Thymus (tissue), 14 donors: ENCODE results near the gene PRB4. TPM values are rescaled to one million over a fixed set of nuclear protein-coding genes. Genes with fewer than 3 reads are reported as not detected.
"Not testable (repeated sequence)": the region's sequence is repeated elsewhere in the genome, so short reads cannot be mapped to it uniquely, and the experiment has no call there.

Experiments
- DNase-seq, 9 donors: peaks; one replicate each; pipeline ENCODE4 v3.0.0-alpha.2; 2013; ENCODE audit warnings: low spot score in 9 of 9, low read depth in 6 of 9, missing footprints in 1 of 9
- H3K27ac ChIP-seq, 2 donors: one replicate each; pipeline ENCODE4 v1.5.1; 2013; ENCODE audit warnings: control low read depth in 1 of 2, low read depth in 1 of 2, low read length in 1 of 2, mild to moderate bottlenecking in 1 of 2, moderate library complexity in 1 of 2
- H3K27me3 ChIP-seq, 2 donors: one replicate each; pipeline ENCODE4 v1.5.1; 2013; ENCODE audit warnings: low read length in 1 of 2; ENCODE audit not compliant: control insufficient read depth in 2 of 2, insufficient read depth in 1 of 2
- H3K36me3 ChIP-seq, 2 donors: one replicate each; pipeline ENCODE4 v1.5.1; 2013; ENCODE audit warnings: low read length in 1 of 2, mild to moderate bottlenecking in 1 of 2, moderate library complexity in 1 of 2; ENCODE audit not compliant: control insufficient read depth in 2 of 2, insufficient read depth in 2 of 2
- H3K4me1 ChIP-seq, 2 donors: one replicate each; pipeline ENCODE4 v1.5.1; 2013; ENCODE audit warnings: low read length in 2 of 2; ENCODE audit not compliant: control insufficient read depth in 2 of 2, insufficient read depth in 2 of 2
- H3K4me3 ChIP-seq, 2 donors: one replicate each; pipeline ENCODE4 v1.5.1; 2013; ENCODE audit warnings: low read length in 2 of 2, control low read depth in 1 of 2, mild to moderate bottlenecking in 1 of 2
- H3K9me3 ChIP-seq, 2 donors: one replicate each; pipeline ENCODE4 v1.5.1; 2013; ENCODE audit warnings: low read length in 1 of 2, mild to moderate bottlenecking in 1 of 2; ENCODE audit not compliant: control insufficient read depth in 2 of 2, insufficient read depth in 1 of 2
- WGBS: extraction: QIAGEN DNeasy Blood & Tissue Kit; methylation state at CpG from one replicate; pipeline ENCODE4 v1.1.7; 2013; 5-methylcytosine and 5-hydroxymethylcytosine counted together
- long read RNA-seq, 10 donors: transcript quantifications; one replicate each; lab custom pipeline, GENCODE V29; 2026
- polyA plus RNA-seq: library from polyadenylated mRNA; stranded (reverse); fragments of 200-250 nt; gene quantifications from one replicate; pipeline ENCODE4 v1.2.3, GENCODE V29; 2013
- total RNA-seq: library from RNA; stranded (reverse); fragments of 120-200 nt; gene quantifications from one replicate; pipeline ENCODE4 v1.2.4, GENCODE V29; 2013
- donor health status: healthy.

Gene PRB4
- total RNA-seq (0.09 TPM), polyA plus RNA-seq (1.6 TPM)
- long read RNA-seq, donor 1 = 0 reads
- long read RNA-seq, donor 2 = 0 reads
- long read RNA-seq, donor 3 = 0 reads
- long read RNA-seq, donor 4 = 0 reads
- long read RNA-seq, donor 5 = 0 reads
- long read RNA-seq, donor 6 = 0 reads
- long read RNA-seq, donor 7 = 0 reads
- long read RNA-seq, donor 8 = 0 reads
- long read RNA-seq, donor 9 = 0 reads
- long read RNA-seq, donor 10 = 0 reads

- H3K9me3 ChIP-seq = no peaks in the 10 kb centered on the region
- no peak within 1 kb of the TSS for H3K4me3 ChIP-seq
- WGBS = 95% methylated on average over 3 of the region's 3 CpGs
- DNase-seq = no peak
- no peaks in the 10 kb centered on the region for H3K27me3 ChIP-seq
- no peaks in the 10 kb centered on the region for H3K4me1 ChIP-seq
- H3K27ac ChIP-seq = no peak within 1 kb of the TSS
- H3K36me3 ChIP-seq = no peaks in the 10 kb centered on the region
Measured at GRCh38 chr12:11310336-11310735, at the start of gene PRB4. PRB4 (minus strand) TSS chr12:11310436; CDS start chr12:11310398, 38 bp downstream.

GRCh38 chr12:11351736-11352135 is 41.5 kb upstream of the PRB4 start:
- 88% methylated on average over 1 of the region's 2 CpGs for WGBS
- not testable (repeated sequence) for H3K27me3 ChIP-seq, H3K36me3 ChIP-seq, DNase-seq, H3K27ac ChIP-seq, H3K4me3 ChIP-seq, H3K9me3 ChIP-seq, H3K4me1 ChIP-seq

DNA sequence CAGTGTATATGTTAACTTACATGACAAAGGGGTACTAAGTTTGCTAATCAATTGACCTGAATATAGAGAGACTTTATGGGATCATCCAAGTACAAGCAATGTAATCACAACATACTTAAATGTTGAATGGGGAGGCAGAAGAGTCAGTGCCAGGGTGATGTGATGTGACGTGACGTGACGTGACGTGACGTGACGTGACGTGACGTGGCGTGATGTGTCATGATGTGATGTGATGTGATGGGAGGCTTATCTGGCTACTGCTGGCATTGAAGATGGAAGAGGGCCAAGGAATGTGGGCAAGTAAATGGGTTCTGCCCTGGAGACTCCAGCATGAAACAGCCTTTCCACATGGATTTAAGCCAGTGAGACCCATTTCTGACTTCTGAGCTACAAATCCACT is 38.2 kb upstream of the PRB4 start:
- DNase-seq = no peak
- 99% methylated on average over 9 of the region's 9 CpGs for WGBS
- Histone ChIP-seq H3K4me1 (no peaks in the 10 kb centered on the region), H3K27me3 (peaks cover 0 to under 1% of the 10 kb centered on the region in 2 donors), H3K9me3 (no peaks in the 10 kb centered on the region), H3K27ac (no peak overlapping the region), H3K36me3 (no peaks in the 10 kb centered on the region), H3K4me3 (no peak overlapping the region)

GRCh38 chr12:11347810-11348209 is 37.6 kb upstream of the PRB4 start:
- Histone ChIP-seq H3K4me3 (no peak overlapping the region), H3K27ac (no peak overlapping the region), H3K9me3 (no peaks in the 10 kb centered on the region), H3K36me3 (no peaks in the 10 kb centered on the region), H3K4me1 (no peaks in the 10 kb centered on the region), H3K27me3 (no peaks in the 10 kb centered on the region)
- no peak for DNase-seq
- 95% methylated on average over 6 of the region's 6 CpGs for WGBS

DNA sequence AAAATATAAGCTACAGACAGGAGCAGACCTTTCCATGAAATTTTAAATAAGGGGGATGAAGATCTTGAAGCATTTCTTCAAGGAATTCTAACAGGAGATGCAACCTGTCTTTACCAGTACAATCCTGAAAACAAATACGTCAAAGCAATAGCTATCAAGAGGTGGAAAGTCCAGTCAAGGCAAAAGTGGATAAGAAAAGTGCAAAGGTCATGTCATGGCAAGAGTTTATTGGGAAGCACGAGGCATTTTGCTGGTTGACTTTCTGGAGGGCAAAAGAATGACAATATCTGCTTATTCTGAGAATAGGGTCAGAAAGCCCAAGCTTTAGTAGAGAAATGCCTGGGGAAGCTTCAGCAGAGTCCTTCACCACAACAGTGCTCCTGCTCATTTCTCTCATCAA is 34.3 kb upstream of the PRB4 start:
- no peak for DNase-seq
- no peaks in the 10 kb centered on the region for H3K9me3 ChIP-seq
- H3K27me3 ChIP-seq = no peaks in the 10 kb centered on the region
- H3K4me1 ChIP-seq = no peaks in the 10 kb centered on the region
- H3K4me3 ChIP-seq = no peak overlapping the region
- WGBS = 97% methylated on average over 2 of the region's 2 CpGs
- no peak overlapping the region for H3K27ac ChIP-seq
- H3K36me3 ChIP-seq = no peaks in the 10 kb centered on the region

- no peak overlapping the region for H3K27ac ChIP-seq
- no peak overlapping the region for H3K4me3 ChIP-seq
- WGBS = 97% methylated on average over 3 of the region's 3 CpGs
- H3K4me1 ChIP-seq = no peaks in the 10 kb centered on the region
- no peak for DNase-seq
- no peaks in the 10 kb centered on the region for H3K36me3 ChIP-seq
- H3K9me3 ChIP-seq = no peaks in the 10 kb centered on the region
- H3K27me3 ChIP-seq = no peaks in the 10 kb centered on the region
Measured at GRCh38 chr12:11324426-11324825, 14.2 kb upstream of the PRB4 start.

GRCh38 chr12:11321980-11322379 is 11.7 kb upstream of the PRB4 start:
- WGBS = 99% methylated on average over 2 of the region's 2 CpGs
- no peaks in the 10 kb centered on the region for H3K27me3 ChIP-seq
- H3K4me1 ChIP-seq = no peaks in the 10 kb centered on the region
- no peak for DNase-seq
- no peak overlapping the region for H3K4me3 ChIP-seq
- no peaks in the 10 kb centered on the region for H3K36me3 ChIP-seq
- no peak overlapping the region for H3K27ac ChIP-seq
- no peaks in the 10 kb centered on the region for H3K9me3 ChIP-seq

DNA sequence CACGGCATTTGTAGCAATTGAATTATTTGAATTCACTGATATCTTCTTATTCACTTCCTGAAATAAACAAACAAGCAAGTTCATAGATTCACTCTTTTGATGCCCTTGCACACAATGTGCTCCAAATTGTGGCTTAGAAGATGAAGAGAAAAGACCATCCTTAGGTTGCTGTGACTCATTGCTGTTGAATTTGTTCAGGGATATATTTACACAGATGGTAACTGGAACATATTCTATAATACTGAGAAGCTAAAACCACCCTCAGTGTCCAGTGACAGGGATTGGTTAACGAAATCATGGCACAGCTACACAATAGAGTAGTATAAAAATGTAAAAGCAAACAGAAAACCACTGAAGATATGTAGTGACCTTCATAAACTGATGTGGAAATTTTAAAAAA is 3.1 kb downstream of the PRB4 start:
- H3K27me3 ChIP-seq = no peaks in the 10 kb centered on the region
- DNase-seq = no peak
- no peaks in the 10 kb centered on the region for H3K4me1 ChIP-seq
- H3K27ac ChIP-seq = no peak overlapping the region
- no peak overlapping the region for H3K4me3 ChIP-seq
- H3K9me3 ChIP-seq = no peaks in the 10 kb centered on the region
- H3K36me3 ChIP-seq = no peaks in the 10 kb centered on the region
- 96% methylated on average over 2 of the region's 2 CpGs for WGBS

- H3K27ac ChIP-seq = no peak overlapping the region
- H3K4me1 ChIP-seq = no peaks in the 10 kb centered on the region
- H3K9me3 ChIP-seq = no peaks in the 10 kb centered on the region
- H3K27me3 ChIP-seq = no peaks in the 10 kb centered on the region
- WGBS = 77% methylated on average over 3 of the region's 3 CpGs
- DNase-seq = no peak
- no peak overlapping the region for H3K4me3 ChIP-seq
- no peaks in the 10 kb centered on the region for H3K36me3 ChIP-seq
Measured at GRCh38 chr12:11273449-11273848, 36.8 kb downstream of the PRB4 start.

DNA sequence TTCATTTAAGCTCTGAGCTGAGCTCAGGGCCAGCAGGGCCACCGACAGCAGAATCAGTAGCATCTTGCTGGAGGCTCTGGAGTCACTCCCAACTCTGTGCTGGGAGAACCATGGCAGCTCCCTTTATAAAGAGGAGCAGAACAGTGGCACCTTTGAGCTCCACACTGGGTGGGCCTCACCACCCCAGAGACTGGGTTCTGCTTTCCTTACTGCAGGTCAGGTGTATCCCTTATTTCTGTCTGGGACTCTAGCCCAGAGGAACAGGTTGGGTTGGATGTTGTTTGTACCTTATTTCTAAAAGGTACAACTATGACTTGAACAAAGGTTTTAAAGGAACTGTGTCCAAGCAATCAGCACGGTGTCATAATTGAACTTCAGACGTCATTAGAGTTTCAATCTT is 40.6 kb downstream of the PRB4 start, which contains the start of gene PRB3:
TSS of gene PRB3 (minus strand) at position 101 of the 400 bp plus-strand sequence. CDS start at position 63, 38 bp downstream.
- H3K9me3 ChIP-seq = no peaks in the 10 kb centered on the region
- no peak for DNase-seq
- H3K27ac ChIP-seq = no peak within 1 kb of the TSS
- H3K27me3 ChIP-seq = no peaks in the 10 kb centered on the region
- no peaks in the 10 kb centered on the region for H3K4me1 ChIP-seq
- WGBS = 91% methylated on average over 3 of the region's 3 CpGs
- no peaks in the 10 kb centered on the region for H3K36me3 ChIP-seq
- no peak within 1 kb of the TSS for H3K4me3 ChIP-seq
